ENCODE data around the gene ACP7. TPM values are rescaled to one million over a fixed set of nuclear protein-coding genes. Genes with fewer than 3 reads are reported as not detected.
A peak's percentile ranks its signal among the peaks of the same experiment; 100 is the strongest.

The ACP7 gene
- total and polyA plus RNA-seq, 9 of the 15 experiments (the other 6 are each of a cell fraction or from before 2014, with no cell fraction given): not detected

DNA sequence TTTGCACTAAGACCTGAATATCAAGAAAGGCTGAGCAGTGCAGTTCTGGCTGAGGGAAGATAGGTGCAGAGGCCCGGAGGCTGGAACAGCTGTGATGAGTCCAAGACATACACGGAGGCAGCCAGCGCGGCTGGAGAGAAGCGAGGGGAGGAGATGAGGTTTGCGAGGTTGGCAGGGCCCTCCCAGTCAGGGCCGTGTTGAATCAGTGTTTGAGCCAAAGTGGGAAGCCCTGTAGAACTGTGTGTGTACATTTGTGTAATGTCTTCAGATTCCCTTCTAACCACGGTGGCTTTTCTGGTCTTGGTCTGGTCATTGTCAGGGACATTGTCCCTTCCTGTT is 76.3 kb downstream of the ACP7 start:
- peaks cover 53% of the 10 kb centered on the region for H3K79me2 ChIP-seq (ENCODE audit: control insufficient read depth, insufficient read depth, low read length)
- TF ChIP-seq CHD1 (IDR thresholded peaks at IDR 0.05; ENCODE audit: low read length): no peak
- TF ChIP-seq, protein P1, sequence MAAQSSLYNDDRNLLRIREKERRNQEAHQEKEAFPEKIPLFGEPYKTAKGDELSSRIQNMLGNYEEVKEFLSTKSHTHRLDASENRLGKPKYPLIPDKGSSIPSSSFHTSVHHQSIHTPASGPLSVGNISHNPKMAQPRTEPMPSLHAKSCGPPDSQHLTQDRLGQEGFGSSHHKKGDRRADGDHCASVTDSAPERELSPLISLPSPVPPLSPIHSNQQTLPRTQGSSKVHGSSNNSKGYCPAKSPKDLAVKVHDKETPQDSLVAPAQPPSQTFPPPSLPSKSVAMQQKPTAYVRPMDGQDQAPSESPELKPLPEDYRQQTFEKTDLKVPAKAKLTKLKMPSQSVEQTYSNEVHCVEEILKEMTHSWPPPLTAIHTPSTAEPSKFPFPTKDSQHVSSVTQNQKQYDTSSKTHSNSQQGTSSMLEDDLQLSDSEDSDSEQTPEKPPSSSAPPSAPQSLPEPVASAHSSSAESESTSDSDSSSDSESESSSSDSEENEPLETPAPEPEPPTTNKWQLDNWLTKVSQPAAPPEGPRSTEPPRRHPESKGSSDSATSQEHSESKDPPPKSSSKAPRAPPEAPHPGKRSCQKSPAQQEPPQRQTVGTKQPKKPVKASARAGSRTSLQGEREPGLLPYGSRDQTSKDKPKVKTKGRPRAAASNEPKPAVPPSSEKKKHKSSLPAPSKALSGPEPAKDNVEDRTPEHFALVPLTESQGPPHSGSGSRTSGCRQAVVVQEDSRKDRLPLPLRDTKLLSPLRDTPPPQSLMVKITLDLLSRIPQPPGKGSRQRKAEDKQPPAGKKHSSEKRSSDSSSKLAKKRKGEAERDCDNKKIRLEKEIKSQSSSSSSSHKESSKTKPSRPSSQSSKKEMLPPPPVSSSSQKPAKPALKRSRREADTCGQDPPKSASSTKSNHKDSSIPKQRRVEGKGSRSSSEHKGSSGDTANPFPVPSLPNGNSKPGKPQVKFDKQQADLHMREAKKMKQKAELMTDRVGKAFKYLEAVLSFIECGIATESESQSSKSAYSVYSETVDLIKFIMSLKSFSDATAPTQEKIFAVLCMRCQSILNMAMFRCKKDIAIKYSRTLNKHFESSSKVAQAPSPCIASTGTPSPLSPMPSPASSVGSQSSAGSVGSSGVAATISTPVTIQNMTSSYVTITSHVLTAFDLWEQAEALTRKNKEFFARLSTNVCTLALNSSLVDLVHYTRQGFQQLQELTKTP (IDR thresholded peaks at IDR 0.05; ENCODE audit: low read depth in 1 of 2, partially characterized antibody in 2 of 2): no peak
- TF ChIP-seq, protein P2, sequence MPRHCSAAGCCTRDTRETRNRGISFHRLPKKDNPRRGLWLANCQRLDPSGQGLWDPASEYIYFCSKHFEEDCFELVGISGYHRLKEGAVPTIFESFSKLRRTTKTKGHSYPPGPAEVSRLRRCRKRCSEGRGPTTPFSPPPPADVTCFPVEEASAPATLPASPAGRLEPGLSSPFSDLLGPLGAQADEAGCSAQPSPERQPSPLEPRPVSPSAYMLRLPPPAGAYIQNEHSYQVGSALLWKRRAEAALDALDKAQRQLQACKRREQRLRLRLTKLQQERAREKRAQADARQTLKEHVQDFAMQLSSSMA (CRISPR knock-in tag; IDR thresholded peaks at IDR 0.05): no peak
- TF ChIP-seq, protein P3, sequence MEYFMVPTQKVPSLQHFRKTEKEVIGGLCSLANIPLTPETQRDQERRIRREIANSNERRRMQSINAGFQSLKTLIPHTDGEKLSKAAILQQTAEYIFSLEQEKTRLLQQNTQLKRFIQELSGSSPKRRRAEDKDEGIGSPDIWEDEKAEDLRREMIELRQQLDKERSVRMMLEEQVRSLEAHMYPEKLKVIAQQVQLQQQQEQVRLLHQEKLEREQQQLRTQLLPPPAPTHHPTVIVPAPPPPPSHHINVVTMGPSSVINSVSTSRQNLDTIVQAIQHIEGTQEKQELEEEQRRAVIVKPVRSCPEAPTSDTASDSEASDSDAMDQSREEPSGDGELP (CRISPR knock-in tag; IDR thresholded peaks at IDR 0.05; ENCODE audit: borderline replicate concordance): peak; percentile 17; the same call in 1 of the 2 replicates
- no peak overlapping the region for H3K27ac ChIP-seq (ENCODE audit: extremely low read depth, low read depth, low read length)
- H3K36me3 ChIP-seq (ENCODE audit: control insufficient read depth, insufficient read depth, low read length): peaks cover 5% of the 10 kb centered on the region; the same call in 1 of the 3 replicates
- H4K20me1 ChIP-seq (replicated peaks; ENCODE audit: control insufficient read depth, insufficient read depth, low read length): peaks cover 35% of the 10 kb centered on the region
- H3K9ac ChIP-seq (ENCODE audit: insufficient read depth in 1 of 2, low read depth in 2 of 2, low read length in 2 of 2): peak overlapping the region in 1 of 2 experiments; percentile 53; a peak in 1 of 4 replicates
- in situ Hi-C loops (cut with MboI): no loop called here
- DNase-seq (ENCODE audit: extremely low read depth in 1 of 4, low spot score in 3 of 4): no peak
- POLR2A ChIA-PET: no interaction called here
- H3K4me2 ChIP-seq (ENCODE audit: insufficient read depth, low read length): no peak overlapping the region
- no peak for ATAC-seq
- H3K27me3 ChIP-seq (ENCODE audit: control insufficient read depth in 2 of 2, insufficient read depth in 2 of 2, low read length in 2 of 2): no peaks in the 10 kb centered on the region
- peaks cover 27 to 60% of the 10 kb centered on the region in 2 experiments for H3K4me1 ChIP-seq (replicated peaks in 1 of 2; ENCODE audit: control insufficient read depth in 2 of 2, insufficient read depth in 2 of 2, low read length in 2 of 2)
- no peak for FAIRE-seq
- H3K9me3 ChIP-seq (replicated peaks; ENCODE audit: control insufficient read depth, insufficient read depth, low read depth, low read length): no peaks in the 10 kb centered on the region
- WGBS (ENCODE audit: insufficient coverage, low coverage, missing lambda C conversion rate): 54% methylated on average over 8 of the region's 8 CpGs
- CTCF ChIA-PET (ENCODE audit: low intra/inter-chr PET ratio): no interaction called here
- intact Hi-C loops (cut with micrococcal nuclease): no loop called here
- H3K9me1 ChIP-seq (ENCODE audit: control insufficient read depth, insufficient read depth, low read length): peaks cover 15% of the 10 kb centered on the region
- no peak overlapping the region for H2AFZ ChIP-seq (ENCODE audit: low read depth, low read length)
- no TSS peak for BruUV-seq (replicated peaks)
- H3K4me3 ChIP-seq: no peak overlapping the region

Other genes with a start within 250 kb of the ACP7 start
Only the 7 nearest of the 17 such genes appear.
- gene SARS2, start 153.6 kb upstream of the ACP7 start, total RNA-seq (2014; rRNA removed): 32.2 and 39.5 TPM in 2 replicates
- 12.8 and 15.5 TPM in 2 replicates for gene SARS2, start 153.6 kb upstream of the ACP7 start, total RNA-seq (2014; rRNA removed; fragmentation: Illumina TruSeq; extraction: Trizol)
- gene SARS2, start 153.6 kb upstream of the ACP7 start, total RNA-seq (2015; rRNA removed; fragmentation: Illumina TruSeq; extraction: Trizol): 36.3 and 38.0 TPM in 2 replicates
- 50.6 and 59.1 TPM in 2 replicates for gene SARS2, start 153.6 kb upstream of the ACP7 start, total RNA-seq (2021)
- gene SARS2, start 153.6 kb upstream of the ACP7 start, polyA plus RNA-seq (2011; rRNA removed): 31.3 and 55.5 TPM in 2 replicates
- gene SARS2, start 153.6 kb upstream of the ACP7 start, polyA plus RNA-seq (2014; fragmentation: Illumina TruSeq; extraction: Trizol): 31.7 and 55.2 TPM in 2 replicates
- gene SARS2, start 153.6 kb upstream of the ACP7 start, polyA plus RNA-seq (2014; fragmentation: Nextera tagmentation; extraction: Ambion mirVana): 1 to 10 TPM; 3.1 to 7.0 TPM
- gene SARS2, start 153.6 kb upstream of the ACP7 start, polyA plus RNA-seq (2014; rRNA removed): 55.5 and 60.3 TPM in 2 replicates
- gene MRPS12, start 153.4 kb upstream of the ACP7 start, total RNA-seq (2014; rRNA removed): 174 and 225 TPM in 2 replicates
- 31.3 and 41.1 TPM in 2 replicates for gene MRPS12, start 153.4 kb upstream of the ACP7 start, total RNA-seq (2014; rRNA removed; fragmentation: Illumina TruSeq; extraction: Trizol)
- 91.9 and 92.7 TPM in 2 replicates for gene MRPS12, start 153.4 kb upstream of the ACP7 start, total RNA-seq (2015; rRNA removed; fragmentation: Illumina TruSeq; extraction: Trizol)
- gene MRPS12, start 153.4 kb upstream of the ACP7 start, total RNA-seq (2021): 144 and 156 TPM in 2 replicates
- gene MRPS12, start 153.4 kb upstream of the ACP7 start, polyA plus RNA-seq (2011; rRNA removed): 52.0 and 68.0 TPM in 2 replicates
- 42.9 and 93.5 TPM in 2 replicates for gene MRPS12, start 153.4 kb upstream of the ACP7 start, polyA plus RNA-seq (2014; fragmentation: Illumina TruSeq; extraction: Trizol)
- gene MRPS12, start 153.4 kb upstream of the ACP7 start, polyA plus RNA-seq (2014; fragmentation: Nextera tagmentation; extraction: Ambion mirVana): 10 to 100 TPM in 1 of 2 experiments, 1 to 10 TPM in 1; 8.1 to 34.5 TPM
- 143 and 177 TPM in 2 replicates for gene MRPS12, start 153.4 kb upstream of the ACP7 start, polyA plus RNA-seq (2014; rRNA removed)
- gene FBXO17, start 108.6 kb upstream of the ACP7 start, total RNA-seq (2014; rRNA removed): 20.3 and 22.2 TPM in 2 replicates
- gene FBXO17, start 108.6 kb upstream of the ACP7 start, total RNA-seq (2014; rRNA removed; fragmentation: Illumina TruSeq; extraction: Trizol): 8.8 and 12.2 TPM in 2 replicates
- 13.9 and 14.3 TPM in 2 replicates for gene FBXO17, start 108.6 kb upstream of the ACP7 start, total RNA-seq (2015; rRNA removed; fragmentation: Illumina TruSeq; extraction: Trizol)
- gene FBXO17, start 108.6 kb upstream of the ACP7 start, total RNA-seq (2021): 25.0 and 27.1 TPM in 2 replicates
- gene FBXO17, start 108.6 kb upstream of the ACP7 start, polyA plus RNA-seq (2011; rRNA removed): 19.0 and 26.6 TPM in 2 replicates
- gene FBXO17, start 108.6 kb upstream of the ACP7 start, polyA plus RNA-seq (2014; fragmentation: Illumina TruSeq; extraction: Trizol): 20.1 and 24.9 TPM in 2 replicates
- 1 to 10 TPM; 4.1 to 4.9 TPM for gene FBXO17, start 108.6 kb upstream of the ACP7 start, polyA plus RNA-seq (2014; fragmentation: Nextera tagmentation; extraction: Ambion mirVana)
- gene FBXO17, start 108.6 kb upstream of the ACP7 start, polyA plus RNA-seq (2014; rRNA removed): 19.9 and 21.9 TPM in 2 replicates
- gene FBXO27, start 51.8 kb upstream of the ACP7 start, total RNA-seq (2014; rRNA removed): 3.7 and 9.0 TPM in 2 replicates
- 3.9 and 5.9 TPM in 2 replicates for gene FBXO27, start 51.8 kb upstream of the ACP7 start, total RNA-seq (2014; rRNA removed; fragmentation: Illumina TruSeq; extraction: Trizol)
- 5.0 and 5.6 TPM in 2 replicates for gene FBXO27, start 51.8 kb upstream of the ACP7 start, total RNA-seq (2015; rRNA removed; fragmentation: Illumina TruSeq; extraction: Trizol)
- gene FBXO27, start 51.8 kb upstream of the ACP7 start, total RNA-seq (2021): 8.0 and 8.9 TPM in 2 replicates
- gene FBXO27, start 51.8 kb upstream of the ACP7 start, polyA plus RNA-seq (2011; rRNA removed): 6.3 and 12.6 TPM in 2 replicates
- 5.8 and 11.0 TPM in 2 replicates for gene FBXO27, start 51.8 kb upstream of the ACP7 start, polyA plus RNA-seq (2014; fragmentation: Illumina TruSeq; extraction: Trizol)
- gene FBXO27, start 51.8 kb upstream of the ACP7 start, polyA plus RNA-seq (2014; fragmentation: Nextera tagmentation; extraction: Ambion mirVana): 1 to 10 TPM; 1.8 to 2.6 TPM
- 6.3 and 7.9 TPM in 2 replicates for gene FBXO27, start 51.8 kb upstream of the ACP7 start, polyA plus RNA-seq (2014; rRNA removed)
- 5.8 and 9.2 TPM in 2 replicates for gene PAK4, start 41.4 kb downstream of the ACP7 start, total RNA-seq (2014; rRNA removed)
- gene PAK4, start 41.4 kb downstream of the ACP7 start, total RNA-seq (2014; rRNA removed; fragmentation: Illumina TruSeq; extraction: Trizol): 1.6 and 2.6 TPM in 2 replicates
- gene PAK4, start 41.4 kb downstream of the ACP7 start, total RNA-seq (2015; rRNA removed; fragmentation: Illumina TruSeq; extraction: Trizol): 5.4 and 6.3 TPM in 2 replicates
- 33.1 and 33.5 TPM in 2 replicates for gene PAK4, start 41.4 kb downstream of the ACP7 start, total RNA-seq (2021)
- gene PAK4, start 41.4 kb downstream of the ACP7 start, polyA plus RNA-seq (2011; rRNA removed): 6.0 and 12.1 TPM in 2 replicates
- 10.6 and 22.2 TPM in 2 replicates for gene PAK4, start 41.4 kb downstream of the ACP7 start, polyA plus RNA-seq (2014; fragmentation: Illumina TruSeq; extraction: Trizol)
- under 1 TPM; 0.21 to 0.46 TPM for gene PAK4, start 41.4 kb downstream of the ACP7 start, polyA plus RNA-seq (2014; fragmentation: Nextera tagmentation; extraction: Ambion mirVana)
- gene PAK4, start 41.4 kb downstream of the ACP7 start, polyA plus RNA-seq (2014; rRNA removed): 11.5 and 14.4 TPM in 2 replicates
- gene NCCRP1, start 112.6 kb downstream of the ACP7 start, total RNA-seq (2014; rRNA removed): not detected in 2 replicates
- not detected in 2 replicates for gene NCCRP1, start 112.6 kb downstream of the ACP7 start, total RNA-seq (2014; rRNA removed; fragmentation: Illumina TruSeq; extraction: Trizol)
- gene NCCRP1, start 112.6 kb downstream of the ACP7 start, total RNA-seq (2015; rRNA removed; fragmentation: Illumina TruSeq; extraction: Trizol): not detected in 2 replicates
- 0.11 TPM in 1 of 2 replicates, not detected in the other for gene NCCRP1, start 112.6 kb downstream of the ACP7 start, total RNA-seq (2021)
- 0.08 TPM in 1 of 2 replicates, not detected in the other for gene NCCRP1, start 112.6 kb downstream of the ACP7 start, polyA plus RNA-seq (2011; rRNA removed)
- gene NCCRP1, start 112.6 kb downstream of the ACP7 start, polyA plus RNA-seq (2014; fragmentation: Illumina TruSeq; extraction: Trizol): not detected in 2 replicates
- not detected for gene NCCRP1, start 112.6 kb downstream of the ACP7 start, polyA plus RNA-seq (2014; fragmentation: Nextera tagmentation; extraction: Ambion mirVana)
- 0.05 and 0.34 TPM in 2 replicates for gene NCCRP1, start 112.6 kb downstream of the ACP7 start, polyA plus RNA-seq (2014; rRNA removed)
- not detected in 2 replicates for gene SYCN, start 119.9 kb downstream of the ACP7 start, total RNA-seq (2014; rRNA removed)
- gene SYCN, start 119.9 kb downstream of the ACP7 start, total RNA-seq (2014; rRNA removed; fragmentation: Illumina TruSeq; extraction: Trizol): not detected in 2 replicates
- not detected in 2 replicates for gene SYCN, start 119.9 kb downstream of the ACP7 start, total RNA-seq (2015; rRNA removed; fragmentation: Illumina TruSeq; extraction: Trizol)
- 0.36 TPM in 1 of 2 replicates, not detected in the other for gene SYCN, start 119.9 kb downstream of the ACP7 start, total RNA-seq (2021)
- not detected in 2 replicates for gene SYCN, start 119.9 kb downstream of the ACP7 start, polyA plus RNA-seq (2011; rRNA removed)
- not detected in 2 replicates for gene SYCN, start 119.9 kb downstream of the ACP7 start, polyA plus RNA-seq (2014; fragmentation: Illumina TruSeq; extraction: Trizol)
- not detected for gene SYCN, start 119.9 kb downstream of the ACP7 start, polyA plus RNA-seq (2014; fragmentation: Nextera tagmentation; extraction: Ambion mirVana)
- gene SYCN, start 119.9 kb downstream of the ACP7 start, polyA plus RNA-seq (2014; rRNA removed): not detected in 2 replicates

Measured in K562 (cell line).